Transverse colon (tissue), 4 donors: ENCODE measurements around the gene LPAR2. TPM values are rescaled to one million over a fixed set of nuclear protein-coding genes. Genes with fewer than 3 reads are reported as not detected.

Experiments used
- DNase-seq: peaks from one replicate; pipeline ENCODE4 v3.0.0-alpha.2; 2019
- H3K27ac ChIP-seq, 4 donors: fragments of 200-600 bp; sonication (generic); 2 replicates each; pipeline ENCODE4 v1.5.1; 2016 to 2018; ENCODE audit warnings: inconsistent platforms in 4 of 4
- H3K27me3 ChIP-seq: fragments of 200-600 bp; sonication (generic); 2 replicates; pipeline ENCODE4 v1.5.1; 2017; ENCODE audit warnings: inconsistent platforms
- H3K36me3 ChIP-seq, 4 donors: fragments of 200-600 bp; sonication (generic); 2 replicates each; pipeline ENCODE4 v1.5.1; 2017 to 2019; ENCODE audit warnings: inconsistent platforms in 4 of 4
- H3K4me1 ChIP-seq, 4 donors: fragments of 200-600 bp; sonication (generic); 2 replicates each; pipeline ENCODE4 v1.5.1; 2017 to 2020; ENCODE audit warnings: inconsistent platforms in 4 of 4
- H3K4me3 ChIP-seq, 4 donors: fragments of 200-600 bp; sonication (generic); 1 replicate in 1 of 4; 2 replicates in 3 of 4; pipeline versions ENCODE4 v1.5.1 to v1.6.1; 2017 to 2019; ENCODE audit warnings: inconsistent platforms in 4 of 4
- H3K9me3 ChIP-seq, 2 donors: fragments of 200-600 bp; sonication (generic); 2 replicates each; pipeline ENCODE4 v1.5.1; 2017 to 2019; ENCODE audit warnings: inconsistent platforms in 2 of 2
- EP300 ChIP-seq: sonication (generic); formaldehyde crosslinking; IDR thresholded peaks from one replicate; pipeline ENCODE4 v1.6.1; 2017; ENCODE audit warnings: antibody characterized with exemption, low read depth
- POLR2A ChIP-seq: fragments of 450-650 bp; IDR thresholded peaks from one replicate; pipeline ENCODE4 v1.6.1; 2016; ENCODE audit warnings: antibody characterized with exemption, mild to moderate bottlenecking, moderate library complexity
- POLR2AphosphoS5 ChIP-seq, 3 donors: sonication (generic); formaldehyde crosslinking; IDR thresholded peaks; one replicate each; pipeline ENCODE4 v1.6.1; 2016; ENCODE audit warnings: antibody characterized with exemption in 3 of 3
- WGBS, 2 donors: methylation state at CpG; one replicate each; pipeline ENCODE4 v1.1.5; 2018; ENCODE audit warnings: low coverage in 1 of 2; 5-methylcytosine and 5-hydroxymethylcytosine counted together
- in situ Hi-C, 4 donors: fragments of 200-750 bp; cut with MboI; loops; one replicate each; pipeline versions ENCODE4 v1.15.0 to v1.15.1; 2017; ENCODE audit warnings: low sequenced_read_pairs in 3 of 4, low pct_ligation_motif_present in 1 of 4, low pct_unique_long_range_greater_than_20kb in 1 of 4
- intact Hi-C: fragments of 100-400 bp; cut with DNase I; formaldehyde crosslinking; loops from one replicate; pipeline ENCODE4 v1.15.1; 2023; ENCODE audit warnings: low total_unique reads
- total RNA-seq, 4 donors: library from RNA; depleted of rRNA; stranded (reverse); fragments of >200 nt; gene quantifications; one replicate each; pipeline ENCODE4 v1.1.0, GENCODE V29; 2016
- TF ChIP-seq, protein P1 (sequence below), 5 experiments: fragments of 200-600 bp in 3 of 5; fragments of 450-650 bp in 2 of 5; sonication (generic) in 3 of 5; IDR thresholded peaks; 1 replicate in 2 of 5; 2 replicates in 3 of 5; pipeline ENCODE4 v1.5.1; 2016 to 2017; ENCODE audit warnings: antibody characterized with exemption in 5 of 5, inconsistent platforms in 3 of 5, mild to moderate bottlenecking in 2 of 5, moderate library complexity in 1 of 5

LPAR2 gene
- total RNA-seq, 4 donors from 2014 or later, result 19.2 to 52.5 (median 32.6) TPM

GRCh38 chr19:19651076-19651475, 23.1 kb upstream of the LPAR2 start:
- Histone ChIP-seq H3K27ac (no peak overlapping the region), H3K9me3 (no peaks in the 10 kb centered on the region), H3K4me1 (no peaks in the 10 kb centered on the region), H3K36me3 (peaks cover 0 to 66% (median 30%) of the 10 kb centered on the region in 4 donors), H3K4me3 (no peak overlapping the region), H3K27me3 (no peaks in the 10 kb centered on the region)
- no peak for TF ChIP-seq POLR2AphosphoS5 (IDR thresholded peaks at IDR 0.05)
- TF ChIP-seq EP300, result no peak
- TF ChIP-seq POLR2A, result no peak
- TF ChIP-seq, protein P1, sequence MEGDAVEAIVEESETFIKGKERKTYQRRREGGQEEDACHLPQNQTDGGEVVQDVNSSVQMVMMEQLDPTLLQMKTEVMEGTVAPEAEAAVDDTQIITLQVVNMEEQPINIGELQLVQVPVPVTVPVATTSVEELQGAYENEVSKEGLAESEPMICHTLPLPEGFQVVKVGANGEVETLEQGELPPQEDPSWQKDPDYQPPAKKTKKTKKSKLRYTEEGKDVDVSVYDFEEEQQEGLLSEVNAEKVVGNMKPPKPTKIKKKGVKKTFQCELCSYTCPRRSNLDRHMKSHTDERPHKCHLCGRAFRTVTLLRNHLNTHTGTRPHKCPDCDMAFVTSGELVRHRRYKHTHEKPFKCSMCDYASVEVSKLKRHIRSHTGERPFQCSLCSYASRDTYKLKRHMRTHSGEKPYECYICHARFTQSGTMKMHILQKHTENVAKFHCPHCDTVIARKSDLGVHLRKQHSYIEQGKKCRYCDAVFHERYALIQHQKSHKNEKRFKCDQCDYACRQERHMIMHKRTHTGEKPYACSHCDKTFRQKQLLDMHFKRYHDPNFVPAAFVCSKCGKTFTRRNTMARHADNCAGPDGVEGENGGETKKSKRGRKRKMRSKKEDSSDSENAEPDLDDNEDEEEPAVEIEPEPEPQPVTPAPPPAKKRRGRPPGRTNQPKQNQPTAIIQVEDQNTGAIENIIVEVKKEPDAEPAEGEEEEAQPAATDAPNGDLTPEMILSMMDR (IDR thresholded peaks at IDR 0.05), result no peak
- intact Hi-C loops (no loop called here), in situ Hi-C loops (no loop called here)
- DNase-seq, result no peak
- WGBS, 2 donors, result 83% methylated on average over 13 of the region's 13 CpGs; no CpG with 5 or more reads in 1 of the 2 donors

- 91% methylated on average over 7 of the region's 9 CpGs; no CpG with 5 or more reads in 1 of the 2 donors for WGBS, 2 donors
- DNase-seq, result no peak
- no peaks in the 10 kb centered on the region for H3K4me1 ChIP-seq
- no peaks in the 10 kb centered on the region for H3K27me3 ChIP-seq
- TF ChIP-seq, protein P1 (IDR thresholded peaks at IDR 0.05), result no peak
- no peak for TF ChIP-seq POLR2A
- TF ChIP-seq POLR2AphosphoS5 (IDR thresholded peaks at IDR 0.05), result no peak
- no peak for TF ChIP-seq EP300
- no peak overlapping the region for H3K4me3 ChIP-seq
- intact Hi-C loops (no loop called here), in situ Hi-C loops (no loop called here)
- H3K27ac ChIP-seq, result no peak overlapping the region
- peaks cover 0 to 64% (median 27%) of the 10 kb centered on the region in 4 donors for H3K36me3 ChIP-seq
- no peaks in the 10 kb centered on the region for H3K9me3 ChIP-seq
Observed at GRCh38 chr19:19650331-19650730, 22.3 kb upstream of the LPAR2 start.

DNA sequence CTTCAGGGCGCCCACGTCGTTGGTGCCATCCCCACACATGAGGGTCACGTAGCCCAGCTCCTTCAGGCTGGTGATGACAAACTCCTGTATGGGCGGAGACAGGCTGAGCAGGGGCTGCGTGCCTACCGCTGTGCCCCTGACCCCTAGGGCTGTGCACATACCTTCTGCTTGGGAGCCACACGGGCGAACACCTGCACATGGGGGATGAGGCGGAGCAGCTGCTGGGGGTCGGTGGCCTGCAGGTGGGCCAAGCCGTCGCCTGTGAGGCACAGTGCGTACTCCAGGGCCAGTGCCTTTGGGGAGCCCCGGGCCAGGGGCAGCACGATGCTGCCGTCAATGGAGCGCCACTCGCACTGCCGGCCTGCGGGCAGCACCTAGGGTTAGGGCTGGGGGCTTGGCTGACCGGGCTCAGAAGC, 21.6 kb upstream of the LPAR2 start:
- DNase-seq, result no peak
- Histone ChIP-seq H3K9me3 (no peaks in the 10 kb centered on the region), H3K4me1 (no peaks in the 10 kb centered on the region), H3K4me3 (no peak overlapping the region), H3K27ac (no peak overlapping the region), H3K27me3 (no peaks in the 10 kb centered on the region), H3K36me3 (peaks cover 0 to 57% (median 23%) of the 10 kb centered on the region in 4 donors)
- TF ChIP-seq POLR2AphosphoS5 (IDR thresholded peaks at IDR 0.05) (no peak), EP300 (no peak), POLR2A (no peak)
- TF ChIP-seq, protein P1 (IDR thresholded peaks at IDR 0.05), result no peak
- whole genome bisulfite sequencing, 2 donors, result 93% methylated on average over 19 of the region's 22 CpGs; no CpG with 5 or more reads in 1 of the 2 donors
- in situ Hi-C loops (loop anchor here in 3 of 4 donors (10.0 to 25.0 kb wide), 2 partner anchors 112 to 115 kb away; partner anchors contain the start of genes CILP2 (in 3 of the 3) and YJEFN3 (in 1 of the 3)), intact Hi-C loops (no loop called here)

DNA sequence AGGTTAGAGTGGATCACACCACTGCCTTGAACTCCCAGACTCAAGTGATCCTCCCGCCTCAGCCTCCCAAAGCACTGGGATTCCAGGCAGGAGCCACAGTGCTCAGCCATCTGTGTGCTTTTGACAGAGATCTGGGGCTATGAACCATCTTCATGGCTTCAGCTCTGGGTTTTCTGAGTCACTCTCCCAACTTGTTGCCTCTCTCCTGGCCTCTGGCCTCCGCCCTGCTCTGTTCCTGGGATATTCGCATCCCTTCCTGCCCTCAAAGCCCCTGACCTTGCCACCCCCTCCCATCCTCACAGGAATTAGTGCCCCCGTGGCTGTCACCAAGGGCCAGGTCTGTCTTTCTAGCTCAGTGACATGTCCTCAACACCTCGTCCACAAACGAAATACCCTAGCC, 21.1 kb upstream of the LPAR2 start:
- Histone ChIP-seq H3K4me3 (no peak overlapping the region), H3K9me3 (no peaks in the 10 kb centered on the region), H3K27ac (no peak overlapping the region), H3K36me3 (peaks cover 0 to 52% (median 21%) of the 10 kb centered on the region in 4 donors), H3K27me3 (no peaks in the 10 kb centered on the region), H3K4me1 (no peaks in the 10 kb centered on the region)
- in situ Hi-C loops, result loop anchor here in 3 of 4 donors (10.0 to 25.0 kb wide), 2 partner anchors 112 to 114 kb away; partner anchors contain the start of genes CILP2 (in 3 of the 3) and YJEFN3 (in 1 of the 3)
- intact Hi-C loops, result no loop called here
- no peak for DNase-seq
- TF ChIP-seq, protein P1 (IDR thresholded peaks at IDR 0.05), result no peak
- TF ChIP-seq POLR2A (no peak), POLR2AphosphoS5 (IDR thresholded peaks at IDR 0.05) (no peak), EP300 (no peak)
- 93 to 96% methylated on average over 3 to 6 of the region's 6 CpGs for WGBS, 2 donors
